Endothelial cell of umbilical vein (primary cell): ENCODE data around the gene SLC25A29. TPM values are rescaled to one million over a fixed set of nuclear protein-coding genes. Genes with fewer than 3 reads are reported as not detected.
"Not testable (repeated sequence)": the region's sequence is repeated elsewhere in the genome, so short reads cannot be mapped to it uniquely, and the experiment has no call there.

Experiments
- BruUV-seq: library from RNA; stranded (reverse); fragments of 400-500 nt; replicated peaks from 2 replicates; lab custom pipeline; 2021; lab: Mats Ljungman, UMichigan
- CTCF ChIA-PET: fragments of 300-600, 350-600 bp; sonication (Branson Sonifier 250); formaldehyde crosslinking; loops from one replicate; lab custom pipeline; 2021; ENCODE audit warnings: antibody characterized with exemption, inconsistent platforms; lab: Charles Lee
- POLR2A ChIA-PET: fragments of 300-600, 350-600 bp; sonication (Branson Sonifier 250); formaldehyde crosslinking; loops from one replicate; lab custom pipeline; 2021; ENCODE audit warnings: antibody characterized with exemption, inconsistent platforms; lab: Charles Lee
- DNase-seq: peaks from one replicate; pipeline ENCODE4 v3.0.0-alpha.2; 2011; ENCODE audit warnings: low read depth, low spot score
- FAIRE-seq: peaks from 2 replicates; lab custom pipeline; 2011; peaks lifted over from hg19 to GRCh38; lab: Jason Lieb, UNC
- H2AFZ ChIP-seq: 2 replicates; pipeline ENCODE4 v1.6.0; 2012; ENCODE audit warnings: low read depth, low read length, control low read depth, inconsistent platforms
- H3K27ac ChIP-seq: 2 replicates; pipeline ENCODE4 v1.5.1; 2011; ENCODE audit warnings: low read depth, mild to moderate bottlenecking, control low read depth, low read length, moderate library complexity; ENCODE audit not compliant: insufficient read depth
- H3K27me3 ChIP-seq, 2 experiments: 2 replicates each; pipeline versions ENCODE4 v1.6.0 to v1.6.1; 2011; ENCODE audit warnings: low read length in 2 of 2, mixed read lengths in 1 of 2; ENCODE audit not compliant: control insufficient read depth in 2 of 2, insufficient read depth in 2 of 2
- H3K36me3 ChIP-seq, 2 experiments: 2 replicates in 1 of 2; 3 replicates in 1 of 2; pipeline ENCODE4 v1.5.1; 2011; ENCODE audit warnings: low read length in 2 of 2, mild to moderate bottlenecking in 1 of 2, moderate library complexity in 1 of 2; ENCODE audit not compliant: control insufficient read depth in 2 of 2, insufficient read depth in 2 of 2; ENCODE audit errors: extremely low read depth in 1 of 2
- H3K4me1 ChIP-seq: 3 replicates; pipeline ENCODE4 v1.5.1; 2011; ENCODE audit warnings: mild to moderate bottlenecking, low read length; ENCODE audit not compliant: control insufficient read depth, insufficient read depth; ENCODE audit errors: extremely low read depth
- H3K4me2 ChIP-seq: 2 replicates; pipeline ENCODE4 v1.6.1; 2011; ENCODE audit warnings: low read length, control low read depth, mixed read lengths; ENCODE audit not compliant: insufficient read depth
- H3K4me3 ChIP-seq, 3 experiments: fragments of 200-600 bp in 1 of 3; sonication (generic), shearing (Covaris generic) in 1 of 3; replicated peaks in 1 of 3; 2 replicates each; pipeline ENCODE4 v1.5.1; 2011 to 2016; ENCODE audit warnings: control low read depth in 3 of 3, low read length in 3 of 3, mild to moderate bottlenecking in 2 of 3, inconsistent platforms in 1 of 3, low read depth in 1 of 3, moderate library complexity in 1 of 3; ENCODE audit not compliant: insufficient read depth in 1 of 3
- H3K79me2 ChIP-seq: 2 replicates; pipeline ENCODE4 v1.6.0; 2012; ENCODE audit warnings: low read length, inconsistent platforms; ENCODE audit not compliant: control insufficient read depth, insufficient read depth
- H3K9ac ChIP-seq: replicated peaks from 2 replicates; pipeline ENCODE3; 2011; ENCODE audit warnings: low read length, control low read depth; ENCODE audit not compliant: insufficient read depth; ENCODE audit errors: extremely low read depth
- H3K9me1 ChIP-seq: replicated peaks from 3 replicates; pipeline ENCODE4 v1.6.0; 2011; ENCODE audit warnings: mild to moderate bottlenecking, low read length; ENCODE audit not compliant: control insufficient read depth, insufficient read depth; ENCODE audit errors: extremely low read depth
- H3K9me3 ChIP-seq: replicated peaks from 2 replicates; pipeline ENCODE4 v1.5.1; 2012; ENCODE audit warnings: low read length, inconsistent platforms; ENCODE audit not compliant: control insufficient read depth, insufficient read depth
- H4K20me1 ChIP-seq: replicated peaks from 2 replicates; pipeline ENCODE3; 2011; ENCODE audit warnings: mild to moderate bottlenecking, low read length; ENCODE audit not compliant: control insufficient read depth, insufficient read depth; ENCODE audit errors: extremely low read depth
- CTCF ChIP-seq, 2 donors: IDR thresholded peaks; 1 replicate in 1 of 2; 2 replicates in 1 of 2; pipeline ENCODE4 v1.5.1; 2011; ENCODE audit warnings: low read length in 2 of 2, mild to moderate bottlenecking in 2 of 2, moderate library complexity in 2 of 2, control low read depth in 1 of 2, inconsistent platforms in 1 of 2, low read depth in 1 of 2; ENCODE audit not compliant: insufficient read depth in 1 of 2; ENCODE audit errors: extremely low read depth in 1 of 2
- JUN ChIP-seq: IDR thresholded peaks from 2 replicates; pipeline ENCODE4 v1.6.1; 2011; ENCODE audit warnings: borderline replicate concordance, low read depth; ENCODE audit not compliant: insufficient read length, insufficient read depth
- dilution Hi-C: fragments of 300-500 bp; cut with MboI; formaldehyde crosslinking; loops from one replicate; pipeline ENCODE4 v1.15.0; 2019; ENCODE audit warnings: low sequenced_read_pairs; ENCODE audit not compliant: extremely low pct_ligation_motif_present
- intact Hi-C: fragments of 100-400 bp; cut with micrococcal nuclease; formaldehyde crosslinking; loops from one replicate; pipeline ENCODE4 v1.10.0; 2022
- polyA plus RNA-seq, 4 experiments: library from polyadenylated mRNA; depleted of rRNA in 3 of 4; stranded (reverse) in 3 of 4; unstranded in 1 of 4; fragments of >200 nt; gene quantifications; 2 replicates each; pipeline versions ENCODE4 v1.2.1 to v1.2.3, GENCODE V29; 2011 to 2012; ENCODE audit warnings: missing spikeins in 1 of 4
- total RNA-seq: library from RNA; stranded (reverse); gene quantifications from 2 replicates; pipeline ENCODE4 v1.2.3, GENCODE V29; 2021

SLC25A29 gene
- total and polyA plus RNA-seq, 2 donors (not counting 3 experiments of a cell fraction or from before 2014, with no cell fraction given), result 132 to 154 TPM

GRCh38 chr14:100309028-100309737 lies 2.9 kb upstream of the SLC25A29 start:
- FAIRE-seq, result peak; percentile 90
- DNase-seq, result peak; percentile 54
- Histone ChIP-seq H3K4me3 (peak overlapping the region in 1 of 3 experiments; percentile 4), H4K20me1 (no peaks in the 10 kb centered on the region), H3K27ac (no peak overlapping the region), H3K27me3 (no peaks in the 10 kb centered on the region), H3K36me3 (no peaks in the 10 kb centered on the region), H3K9ac (no peak overlapping the region), H3K4me2 (no peak overlapping the region), H3K9me1 (no peaks in the 10 kb centered on the region), H3K4me1 (peaks cover 21% of the 10 kb centered on the region), H2AFZ (peak overlapping the region; percentile 4), H3K79me2 (peaks cover 7% of the 10 kb centered on the region), H3K9me3 (no peaks in the 10 kb centered on the region)
- dilution Hi-C loops (no loop called here), intact Hi-C loops (loop anchor here (1.0 to 10.0 kb wide), 2 partner anchors 9 to 346 kb away; no protein-coding TSS in a partner anchor)
- TF ChIP-seq JUN (no peak), CTCF (IDR thresholded peaks at IDR 0.05; ENCODE audit: extremely low read depth in 1 of 2, insufficient read depth in 1 of 2, low read depth in 1 of 2, low read length in 2 of 2) (peak in 1 of 2 donors; percentile 8)
- CTCF ChIA-PET, result interaction anchor here (1.0 to 2.6 kb wide), 6 partner anchors 9 to 337 kb away, joined by 3 to 17 read pairs (median 4); no protein-coding TSS in a partner anchor
- POLR2A ChIA-PET, result no interaction called here
- BruUV-seq, result no TSS peak

GRCh38 chr14:100308427-100308792 lies 2.2 kb upstream of the SLC25A29 start:
- H3K4me3 ChIP-seq, BruUV-seq, DNase-seq, H3K4me2 ChIP-seq, FAIRE-seq, H3K9ac ChIP-seq, H4K20me1 ChIP-seq, H3K36me3 ChIP-seq, H3K79me2 ChIP-seq, H2AFZ ChIP-seq, H3K9me1 ChIP-seq, H3K27me3 ChIP-seq, H3K9me3 ChIP-seq, dilution Hi-C loops, H3K27ac ChIP-seq: not testable (repeated sequence)
- H3K4me1 ChIP-seq, result peaks cover 21% of the 10 kb centered on the region
- POLR2A ChIA-PET, result interaction anchor here (0.7 kb wide), 1 partner anchor 67 kb away, joined by 3 read pairs; a partner anchor contains a TSS
- CTCF ChIA-PET, result interaction anchor here (1.1 to 2.6 kb wide), 3 partner anchors 10 to 337 kb away, joined by 3 to 17 read pairs (median 12); no protein-coding TSS in a partner anchor
- intact Hi-C loops, result loop anchor here (10.0 kb wide), 1 partner anchor 346 kb away; no protein-coding TSS in a partner anchor
